HG03280 (cell line): ENCODE data around the gene GMIP.

Source experiments
- ATAC-seq: cut with Tn5 transposase; IDR thresholded peaks from one replicate; pipeline ENCODE4 v1.9.1; 2021; ENCODE audit warnings: mild to moderate bottlenecking, moderate library complexity; ENCODE audit not compliant: unreplicated experiment

Gene GMIP

DNA sequence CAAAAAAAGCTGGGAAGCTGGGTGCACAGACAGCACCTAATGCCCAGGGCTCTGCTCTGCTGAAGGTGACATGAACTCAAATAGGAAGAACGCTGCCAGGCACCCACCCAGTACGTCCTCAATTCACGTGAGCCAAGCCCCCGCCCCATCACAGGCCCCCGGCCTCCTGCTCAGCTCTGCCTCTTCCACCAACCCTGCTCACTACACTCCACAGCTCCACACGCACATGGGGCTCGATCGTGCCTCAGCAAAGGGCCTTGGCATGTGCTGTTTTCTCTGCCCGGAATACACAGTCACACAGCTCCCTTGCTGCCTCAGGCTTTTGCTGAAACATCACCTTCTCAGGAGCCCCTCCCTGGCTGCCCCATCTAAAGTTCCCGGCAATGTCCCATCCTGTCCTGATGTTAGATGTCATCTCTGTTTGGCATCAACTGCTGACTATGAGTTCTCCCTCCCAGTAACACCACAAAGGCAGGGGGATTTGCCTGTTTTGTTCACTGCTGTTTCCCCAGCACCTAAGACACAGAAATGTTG is 17.8 kb upstream of the GMIP start:
- ATAC-seq = no peak

DNA sequence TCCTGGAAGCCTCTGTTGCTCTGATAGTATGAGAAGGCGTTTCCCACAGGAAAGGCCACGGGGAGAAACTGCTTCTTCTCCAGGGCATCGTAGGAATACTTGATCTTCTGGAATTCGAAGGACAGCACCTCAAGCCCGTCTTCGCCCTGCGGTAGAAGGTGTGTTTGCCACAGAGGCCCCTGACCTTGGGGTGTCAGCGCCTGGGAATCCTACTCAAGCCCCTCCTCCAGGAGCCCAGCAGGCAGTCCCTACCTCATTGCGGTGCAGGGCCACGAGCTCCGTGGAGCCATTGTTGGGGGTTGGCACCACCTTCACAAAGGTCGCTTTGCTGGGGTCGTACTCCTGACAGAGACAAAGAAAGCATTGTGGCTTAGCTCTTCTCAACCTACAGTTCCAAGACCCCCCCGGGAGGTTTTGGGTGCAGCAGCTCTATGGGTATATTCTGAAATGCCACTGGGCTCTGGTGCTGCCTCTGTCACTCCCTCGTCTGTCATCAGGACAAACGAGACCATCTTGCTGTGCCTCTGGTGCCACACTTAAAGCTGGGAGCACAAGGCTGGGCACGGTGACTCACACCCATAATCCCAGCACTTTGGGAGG is 16.3 kb upstream of the GMIP start:
- no peak for ATAC-seq

DNA sequence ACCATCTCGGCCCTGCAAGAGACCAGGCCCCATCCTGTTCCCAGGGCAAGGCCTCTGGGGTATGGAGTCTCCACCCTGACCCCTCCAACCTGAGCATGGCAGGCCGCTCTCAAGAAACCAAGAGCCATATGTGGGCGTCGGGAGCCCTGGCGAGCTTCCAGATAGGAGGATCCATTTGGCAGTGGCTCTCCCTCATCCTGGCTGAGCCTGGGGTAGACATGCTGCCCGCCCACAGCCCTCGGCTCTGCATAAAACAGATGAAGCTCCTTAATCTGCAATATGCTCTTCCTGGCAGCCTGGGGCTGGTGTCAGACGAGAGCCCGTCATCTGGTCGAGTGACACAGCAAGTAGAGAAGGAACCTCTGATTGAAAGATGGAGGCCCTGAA is 13.9 kb upstream of the GMIP start:
- no peak for ATAC-seq

DNA sequence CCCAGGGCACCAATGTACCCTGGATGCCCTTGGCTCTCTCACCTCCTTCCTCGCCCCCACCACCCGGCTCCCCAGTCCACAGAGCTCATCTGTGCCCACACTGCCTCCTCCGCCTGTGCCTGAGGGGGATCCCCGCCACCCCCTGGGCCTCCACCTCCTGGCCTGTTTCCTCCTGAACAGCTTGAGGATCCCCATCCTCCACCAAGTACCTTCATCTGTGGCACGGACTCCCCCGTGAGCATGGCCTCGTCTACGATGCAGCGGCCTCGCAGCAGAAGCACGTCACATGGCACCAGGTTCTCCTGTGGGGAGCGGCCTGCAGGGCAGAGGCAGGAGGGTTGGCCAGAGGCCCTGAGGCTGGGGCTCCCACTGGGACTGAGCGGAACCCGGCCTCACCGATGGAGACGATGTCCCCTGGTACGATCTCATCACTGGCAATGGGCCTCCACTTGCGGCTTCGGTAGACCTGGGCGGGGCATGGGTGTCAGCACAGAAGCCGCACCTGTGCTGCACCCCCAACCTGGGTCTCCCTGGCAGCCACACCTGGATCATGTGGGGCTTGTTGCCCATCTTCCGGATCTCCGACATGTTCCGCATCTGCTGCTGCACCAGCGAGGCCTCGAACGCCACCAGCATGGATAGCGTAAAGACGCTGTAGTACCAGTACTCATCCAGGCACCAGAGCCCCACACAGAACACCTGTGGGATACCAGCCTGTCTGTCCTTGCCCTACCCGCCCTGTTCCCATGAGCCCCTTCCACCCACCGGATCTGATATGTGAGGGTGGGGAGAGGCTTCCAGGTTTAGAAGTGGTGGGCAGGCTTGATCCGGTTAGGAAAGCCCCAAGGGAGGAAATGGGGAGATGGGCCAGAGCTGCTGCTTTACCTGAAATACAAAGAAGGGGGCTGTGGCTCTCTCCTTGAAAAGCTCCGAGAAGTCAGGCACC is 13.3 kb upstream of the GMIP start:
- ATAC-seq = no peak

DNA sequence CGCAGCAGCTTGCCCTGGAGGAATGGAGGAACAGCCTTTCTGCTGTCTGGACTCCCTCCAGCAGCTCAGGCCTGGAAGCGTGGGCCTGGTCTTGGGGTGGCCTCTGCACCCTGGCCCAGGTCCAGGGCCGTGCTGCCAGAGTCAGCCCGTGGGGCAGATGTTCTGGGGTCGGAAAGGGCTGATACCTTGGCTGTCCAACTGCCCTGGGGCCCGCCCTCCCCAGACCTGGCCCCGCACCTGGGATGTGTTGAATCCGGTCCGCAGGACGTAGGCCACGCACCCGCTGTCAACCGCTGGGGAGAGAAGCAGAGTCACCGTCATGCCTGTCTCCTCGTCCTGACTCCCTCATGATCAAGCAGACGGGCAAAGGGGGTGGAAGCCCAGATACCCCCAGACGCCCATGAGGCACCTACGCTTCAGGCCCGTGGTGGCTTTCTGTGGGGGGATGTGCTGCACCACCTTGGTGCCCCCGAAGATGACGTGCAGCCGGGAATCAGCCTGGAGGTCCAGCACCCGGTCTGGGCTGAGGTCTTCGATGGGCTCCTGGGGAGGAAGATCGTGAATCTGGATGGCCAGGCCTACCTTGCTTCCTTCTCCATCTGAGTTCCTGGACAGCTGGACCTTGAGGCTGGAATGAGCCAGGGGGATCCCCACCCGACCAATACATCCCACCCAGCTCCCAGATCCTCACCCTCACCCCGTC is 12.3 kb upstream of the GMIP start:
- ATAC-seq = no peak

DNA sequence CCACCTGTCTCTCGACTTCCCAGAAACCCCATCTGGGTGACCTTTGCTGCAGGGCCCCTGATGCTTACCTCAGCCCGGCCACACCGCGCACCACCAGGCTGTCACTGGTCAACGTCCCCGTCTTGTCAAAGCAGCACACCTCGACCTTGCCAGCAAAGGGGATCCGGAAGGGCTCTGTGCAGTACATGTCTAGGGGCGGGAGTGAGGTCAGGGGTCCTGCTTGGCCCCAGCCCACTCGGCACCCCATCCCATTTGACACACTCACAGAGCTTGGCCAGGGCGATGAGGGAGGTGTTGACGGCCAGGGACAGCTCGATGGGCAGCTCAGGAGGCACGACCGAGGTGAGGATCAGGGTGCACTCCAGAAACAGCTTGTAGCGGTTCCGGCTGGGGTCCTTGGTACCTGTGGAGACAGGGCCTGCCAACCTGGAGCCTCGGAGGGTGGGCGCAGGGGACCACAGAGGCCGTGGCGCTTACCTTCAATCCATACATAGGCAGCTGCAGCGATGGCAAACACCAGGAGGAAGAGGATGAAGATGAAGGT is 11.7 kb upstream of the GMIP start:
- no peak for ATAC-seq

DNA sequence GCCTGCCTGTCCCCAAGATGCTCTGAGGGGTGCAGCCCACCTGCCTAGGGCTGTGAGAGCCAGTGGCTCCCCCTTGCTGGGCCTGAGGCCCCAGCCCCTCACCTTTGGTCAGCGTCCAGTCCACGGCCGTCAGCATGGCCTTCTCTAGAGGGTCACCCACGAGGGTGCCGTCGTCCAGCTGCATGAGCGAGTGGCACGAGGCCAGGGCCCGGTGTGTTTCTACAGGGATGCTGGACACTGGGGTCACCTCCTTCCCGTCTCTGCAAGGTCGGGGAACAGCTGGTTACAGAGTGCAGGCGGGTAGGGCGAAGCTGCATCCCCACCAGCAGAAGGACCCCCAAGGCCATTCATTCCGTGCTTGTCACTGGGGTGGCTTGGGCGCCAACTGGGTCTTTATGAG is 11.0 kb upstream of the GMIP start:
- no peak for ATAC-seq

DNA sequence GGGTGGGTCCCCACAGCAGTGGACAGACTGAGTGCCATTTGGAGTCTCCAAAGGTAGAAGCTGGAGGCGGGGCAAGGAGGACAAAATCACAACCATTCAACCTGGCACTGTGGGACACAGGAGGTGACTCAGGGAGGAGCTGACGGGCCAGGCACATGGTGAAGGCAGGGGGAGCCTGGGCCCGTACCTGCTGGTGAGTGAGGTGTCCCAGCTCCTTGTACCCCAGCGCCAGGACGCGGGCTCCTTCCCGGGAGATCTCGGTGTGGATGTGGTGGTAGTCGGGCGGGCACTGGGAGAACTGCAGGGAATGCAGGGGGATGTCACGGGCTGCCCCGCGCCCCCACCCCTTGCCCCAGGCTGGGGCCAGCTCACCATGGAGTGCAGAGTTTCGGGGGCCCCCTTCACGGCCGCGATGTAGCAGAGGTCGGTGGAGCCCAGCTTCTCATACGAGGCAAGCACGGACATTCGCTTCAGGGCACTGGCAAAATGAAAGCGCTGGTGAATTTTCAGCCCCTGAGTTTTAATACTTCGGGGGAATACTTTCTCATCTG is 10.2 kb upstream of the GMIP start:
- no peak for ATAC-seq

DNA sequence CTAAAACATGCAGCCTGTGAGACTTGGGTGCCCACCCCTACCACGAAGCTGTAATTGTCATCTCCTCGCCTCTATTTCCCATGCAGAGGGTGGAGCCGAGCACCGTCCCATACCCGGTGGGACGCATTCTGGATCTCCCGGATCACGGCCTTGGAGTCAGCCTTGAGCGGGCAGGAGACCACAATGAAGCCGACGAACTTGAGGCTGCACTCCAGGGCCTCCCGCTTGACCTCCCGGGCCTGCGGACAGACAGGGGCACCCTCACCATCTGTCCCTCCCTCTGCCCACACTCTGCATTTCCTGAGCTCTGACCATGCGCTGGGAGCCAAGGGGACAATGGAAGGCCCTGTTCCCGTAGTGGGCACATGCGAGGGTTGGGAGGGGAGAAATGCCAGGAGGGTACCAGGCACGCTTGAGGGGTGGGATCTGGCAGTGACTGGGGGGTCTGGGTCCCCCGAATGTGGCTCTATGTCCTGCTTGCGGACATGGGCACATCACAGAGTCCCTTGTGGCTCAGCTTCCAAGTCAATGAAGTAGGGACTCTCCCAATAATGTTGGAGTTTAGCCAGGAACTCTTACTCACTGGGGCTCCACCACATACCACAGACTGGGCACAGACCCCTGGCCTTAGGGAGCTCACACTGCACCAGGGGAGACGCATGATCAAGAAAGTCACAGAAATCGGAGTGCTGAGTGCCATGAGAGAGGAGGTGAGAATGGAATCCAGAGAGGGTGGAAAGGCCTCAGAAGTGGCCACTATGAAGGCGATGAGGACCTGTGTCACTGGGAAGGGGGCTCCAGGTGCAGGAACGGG is 9.2 kb upstream of the GMIP start:
- no peak for ATAC-seq

DNA sequence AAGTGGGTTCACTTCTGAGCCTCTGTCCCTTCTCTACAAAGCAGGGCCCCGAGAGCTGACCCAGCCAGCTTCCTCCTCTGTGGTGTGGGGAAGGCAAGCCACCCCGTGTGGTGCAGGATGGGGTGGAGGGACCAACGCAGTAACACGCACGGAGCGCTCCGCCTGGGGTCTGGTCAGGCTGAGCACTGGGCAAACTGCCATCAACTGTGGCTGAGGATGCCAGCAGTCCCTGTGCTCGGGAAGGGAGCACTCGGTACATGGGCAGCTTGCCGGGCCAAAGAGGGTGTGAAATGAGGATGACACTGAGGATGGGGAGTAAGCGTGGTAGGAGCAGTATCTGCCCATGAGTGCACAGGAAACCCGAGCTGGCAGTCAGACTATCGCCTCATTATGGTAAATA is 7.6 kb upstream of the GMIP start:
- ATAC-seq = no peak

DNA sequence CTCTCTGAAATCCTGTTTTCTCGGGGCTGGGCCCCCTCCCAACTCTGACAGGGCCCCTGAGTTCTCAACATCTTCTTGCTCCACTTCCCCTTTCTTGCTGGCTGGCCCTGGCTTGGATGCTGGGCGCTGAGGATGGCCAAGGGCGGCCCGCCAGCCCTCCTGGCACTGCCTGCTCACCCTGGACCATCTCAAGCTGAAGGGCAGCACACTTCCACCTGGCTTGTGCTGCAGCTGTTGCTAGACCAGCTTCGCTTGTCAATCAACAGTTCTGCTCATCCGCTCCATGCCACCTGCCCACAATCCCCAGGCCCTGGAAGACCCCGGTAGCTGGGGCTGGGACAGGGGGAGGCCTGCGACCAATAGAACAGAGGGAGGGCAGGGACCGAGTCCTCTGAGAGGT is 6.9 kb upstream of the GMIP start:
- ATAC-seq = no peak

DNA sequence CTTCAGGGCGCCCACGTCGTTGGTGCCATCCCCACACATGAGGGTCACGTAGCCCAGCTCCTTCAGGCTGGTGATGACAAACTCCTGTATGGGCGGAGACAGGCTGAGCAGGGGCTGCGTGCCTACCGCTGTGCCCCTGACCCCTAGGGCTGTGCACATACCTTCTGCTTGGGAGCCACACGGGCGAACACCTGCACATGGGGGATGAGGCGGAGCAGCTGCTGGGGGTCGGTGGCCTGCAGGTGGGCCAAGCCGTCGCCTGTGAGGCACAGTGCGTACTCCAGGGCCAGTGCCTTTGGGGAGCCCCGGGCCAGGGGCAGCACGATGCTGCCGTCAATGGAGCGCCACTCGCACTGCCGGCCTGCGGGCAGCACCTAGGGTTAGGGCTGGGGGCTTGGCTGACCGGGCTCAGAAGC is 6.1 kb upstream of the GMIP start:
- ATAC-seq = no peak

DNA sequence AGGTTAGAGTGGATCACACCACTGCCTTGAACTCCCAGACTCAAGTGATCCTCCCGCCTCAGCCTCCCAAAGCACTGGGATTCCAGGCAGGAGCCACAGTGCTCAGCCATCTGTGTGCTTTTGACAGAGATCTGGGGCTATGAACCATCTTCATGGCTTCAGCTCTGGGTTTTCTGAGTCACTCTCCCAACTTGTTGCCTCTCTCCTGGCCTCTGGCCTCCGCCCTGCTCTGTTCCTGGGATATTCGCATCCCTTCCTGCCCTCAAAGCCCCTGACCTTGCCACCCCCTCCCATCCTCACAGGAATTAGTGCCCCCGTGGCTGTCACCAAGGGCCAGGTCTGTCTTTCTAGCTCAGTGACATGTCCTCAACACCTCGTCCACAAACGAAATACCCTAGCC is 5.7 kb upstream of the GMIP start:
- ATAC-seq = no peak

DNA sequence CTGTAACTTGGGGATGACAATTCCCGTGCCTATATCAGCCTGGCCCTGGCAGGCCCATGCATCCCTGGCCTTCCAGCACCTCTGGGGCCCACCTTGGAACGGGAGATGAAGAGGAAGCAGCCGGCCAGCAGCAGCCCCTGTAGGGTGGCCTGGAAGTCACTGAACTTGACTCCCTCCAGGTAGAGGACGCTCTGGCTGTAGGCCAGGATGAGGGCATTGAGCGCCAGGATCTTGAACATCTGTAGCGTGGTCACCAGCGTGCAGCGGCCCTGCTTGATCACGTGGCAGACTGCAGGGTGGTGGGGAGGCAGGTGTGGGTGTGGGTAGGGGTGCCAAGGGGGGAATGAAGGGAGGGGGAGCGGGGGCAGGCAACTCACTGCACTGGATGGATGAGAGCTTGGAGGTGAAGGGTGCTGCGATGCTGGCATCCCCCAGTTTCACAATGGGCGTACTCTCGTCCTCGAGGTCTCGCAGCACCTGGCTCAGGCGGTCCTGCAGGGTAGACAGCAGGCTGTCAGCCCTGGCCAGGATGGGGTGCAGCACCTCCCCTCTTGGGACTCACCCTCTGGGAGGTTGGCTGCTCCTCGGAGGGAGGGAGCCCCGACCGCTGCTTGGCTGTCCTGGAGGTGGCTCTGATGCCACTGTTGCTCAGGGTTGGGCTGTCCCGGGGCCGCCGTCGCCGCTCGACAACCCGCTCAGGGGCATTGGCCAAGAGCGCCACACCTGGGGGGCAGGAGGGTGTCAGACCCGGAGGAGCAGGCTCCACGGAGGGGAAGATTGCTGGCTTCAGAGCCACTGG is 3.8 kb upstream of the GMIP start:
- ATAC-seq = no peak

DNA sequence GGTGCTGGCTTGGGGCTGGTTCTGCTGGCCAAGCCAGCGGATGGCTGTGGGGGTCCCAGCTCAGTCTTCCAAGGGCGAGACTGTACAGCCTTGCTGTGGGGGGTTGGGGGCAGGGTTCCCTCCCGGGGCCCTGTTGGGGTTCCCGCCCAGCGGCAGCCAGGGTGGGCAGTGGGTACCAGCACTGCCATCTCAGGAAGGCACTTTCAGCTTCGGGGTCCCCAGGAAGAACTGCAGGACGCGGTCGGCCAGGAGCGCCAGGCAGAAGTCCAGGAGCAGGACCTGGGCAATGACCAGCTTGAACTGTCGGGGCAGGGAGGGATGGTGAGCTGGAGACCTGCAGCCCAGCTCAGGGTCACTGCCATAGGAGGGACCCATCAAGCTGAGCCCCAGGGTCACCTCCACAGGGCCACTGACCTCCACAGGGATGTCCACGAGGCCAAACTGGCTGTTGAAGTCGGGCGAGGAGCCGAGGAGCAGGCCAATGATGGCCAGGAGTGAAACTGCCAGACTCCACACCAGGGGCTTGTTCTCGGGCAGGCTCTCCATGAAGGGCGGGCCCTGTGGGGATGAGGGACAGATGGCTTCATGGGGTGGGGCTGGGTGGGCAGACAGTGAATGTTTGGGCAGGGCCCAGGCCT is 1.9 kb upstream of the GMIP start:
- ATAC-seq = no peak

DNA sequence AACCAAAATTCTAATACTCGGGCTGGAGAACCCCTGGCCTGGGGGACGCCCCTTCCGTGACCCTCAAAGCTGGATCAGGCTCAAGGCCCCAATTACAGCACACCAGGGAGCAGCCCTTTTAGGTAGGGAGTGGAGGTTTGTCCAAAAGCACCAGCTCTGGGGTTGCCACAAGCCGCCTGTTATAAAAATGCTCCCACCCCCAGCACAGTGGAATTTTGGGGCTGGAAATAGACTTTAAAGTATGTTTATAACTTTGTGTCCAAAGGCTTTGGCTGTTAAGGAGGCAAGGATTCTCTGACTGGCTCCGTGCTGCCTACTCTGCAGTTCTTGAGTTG is 564 bp upstream of the GMIP start:
- no peak for ATAC-seq

DNA sequence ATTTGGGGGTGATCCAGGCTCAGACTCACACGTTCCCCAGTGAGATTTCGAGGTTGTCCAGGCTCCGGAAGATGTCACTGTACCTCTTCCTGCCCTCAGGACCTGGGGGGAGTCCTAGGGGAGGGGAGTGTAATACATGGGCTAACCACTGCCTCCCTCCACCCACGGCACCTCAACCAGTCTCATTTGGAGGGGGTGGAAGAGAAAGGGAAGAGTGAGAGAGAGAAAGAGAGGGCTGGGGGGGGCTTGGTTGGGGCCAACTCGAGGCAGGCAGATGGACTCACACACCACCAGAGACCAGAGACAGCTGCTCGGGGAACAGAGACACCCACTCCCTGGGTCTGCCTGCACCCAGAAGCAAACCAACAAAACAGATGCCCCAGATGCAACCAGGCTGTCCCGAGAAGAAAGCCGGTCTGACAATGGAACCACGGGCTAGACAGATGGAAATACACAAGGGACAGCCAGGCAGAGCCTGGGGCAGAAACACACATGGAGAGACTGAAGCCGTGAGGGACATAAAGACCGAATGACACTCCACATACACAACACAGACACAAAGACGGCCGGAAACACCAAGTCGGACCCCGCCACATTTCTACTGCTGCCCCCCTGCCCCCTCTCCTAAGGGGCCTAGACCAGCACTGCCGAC is 825 bp downstream of the GMIP start:
- no peak for ATAC-seq

DNA sequence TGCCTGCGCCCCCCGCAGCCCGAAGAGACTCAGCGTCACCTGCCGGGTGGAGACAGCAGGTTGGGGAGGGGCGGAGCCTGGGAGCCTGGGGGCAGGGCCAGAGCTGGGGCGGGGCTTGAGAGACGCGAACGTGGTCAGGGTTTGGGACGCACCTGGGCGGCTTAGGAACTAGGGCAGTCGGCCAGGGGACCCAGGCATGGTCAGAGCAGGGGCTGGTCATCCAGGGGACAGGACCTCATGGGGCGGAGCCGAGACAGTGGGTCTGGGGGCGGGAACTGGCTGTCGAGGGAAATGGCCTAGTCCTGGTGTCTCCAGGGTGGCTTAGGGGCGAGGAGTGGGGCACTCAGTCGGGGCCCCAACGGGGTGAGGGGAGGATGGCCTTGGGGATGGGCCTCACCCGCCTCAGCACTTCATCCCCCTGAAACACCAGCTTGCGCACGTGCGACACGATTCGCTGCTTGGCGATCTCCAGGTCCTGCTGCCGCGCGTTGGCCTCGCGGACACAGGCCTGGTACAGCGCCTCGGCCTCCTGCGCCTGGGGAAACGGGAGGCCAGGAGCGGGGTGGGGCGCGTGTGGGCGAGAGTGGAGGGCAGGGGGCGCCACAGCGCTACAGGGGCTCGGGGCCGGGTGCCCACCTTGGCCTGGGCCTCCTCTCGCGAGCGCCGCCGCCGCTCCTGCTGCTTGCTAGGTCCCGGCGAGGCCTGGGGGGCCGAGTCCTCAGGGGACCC is 5.8 kb downstream of the GMIP start:
- no peak for ATAC-seq
